ENCODE data around the gene OPCML. TPM values are rescaled to one million over a fixed set of nuclear protein-coding genes. Genes with fewer than 3 reads are reported as not detected.

Gene OPCML
- total RNA-seq, 1 experiment from 2014 or later: 0.21 TPM

DNA sequence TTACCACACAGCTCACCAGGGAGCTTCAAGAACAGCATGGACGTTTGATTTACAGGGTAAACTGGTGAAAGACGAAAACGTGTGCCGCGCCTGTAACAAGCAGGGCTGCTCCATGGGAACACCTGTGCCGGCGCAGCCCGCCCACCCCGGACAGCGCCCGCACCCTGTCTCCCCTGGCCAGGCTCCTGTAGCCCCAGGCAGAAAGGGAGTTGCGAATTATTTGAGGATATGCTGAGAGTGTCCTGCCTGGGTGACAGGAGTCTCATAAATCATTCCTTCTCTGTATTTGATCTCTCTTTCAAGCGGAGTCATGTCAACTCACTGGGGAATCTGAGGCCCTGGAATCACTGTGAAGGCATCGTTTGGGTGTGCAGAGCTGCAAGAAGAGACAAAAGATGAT, 804.3 kb downstream of the OPCML start:
- no peaks in the 10 kb centered on the region for H3K36me3 ChIP-seq (replicated peaks; ENCODE audit: control insufficient read depth, insufficient read depth, low read length)
- H3K27me3 ChIP-seq (ENCODE audit: control insufficient read depth, insufficient read depth, low read length): no peaks in the 10 kb centered on the region
- H3K4me3 ChIP-seq (ENCODE audit: insufficient read depth, low read depth, low read length): no peak overlapping the region
- DNase-seq: no peak

DNA sequence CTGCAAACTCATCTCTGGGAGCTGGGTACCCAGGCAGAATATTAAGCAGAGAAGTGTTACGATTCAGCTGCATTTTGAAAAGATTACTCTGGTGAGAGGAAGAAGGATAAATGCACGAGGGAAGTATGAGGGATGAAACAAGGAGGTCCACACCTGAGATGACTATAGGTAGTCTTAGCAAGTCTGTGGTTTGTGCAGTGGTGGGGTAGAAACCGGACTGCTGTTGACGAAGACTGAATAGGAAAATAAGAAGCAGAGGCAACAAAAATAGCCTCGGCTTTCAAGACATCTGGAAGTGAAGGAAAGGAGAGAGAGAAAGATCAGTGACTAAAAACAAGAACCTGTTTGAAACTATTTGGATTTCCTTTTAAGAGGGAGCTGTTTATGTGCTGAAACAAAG, 810.8 kb downstream of the OPCML start:
- DNase-seq: no peak
- no peaks in the 10 kb centered on the region; the same call in 1 of the 2 replicates for H3K36me3 ChIP-seq (replicated peaks; ENCODE audit: control insufficient read depth, insufficient read depth, low read length)
- no peaks in the 10 kb centered on the region for H3K27me3 ChIP-seq (ENCODE audit: control insufficient read depth, insufficient read depth, low read length)
- no peak overlapping the region for H3K4me3 ChIP-seq (ENCODE audit: insufficient read depth, low read depth, low read length)

DNA sequence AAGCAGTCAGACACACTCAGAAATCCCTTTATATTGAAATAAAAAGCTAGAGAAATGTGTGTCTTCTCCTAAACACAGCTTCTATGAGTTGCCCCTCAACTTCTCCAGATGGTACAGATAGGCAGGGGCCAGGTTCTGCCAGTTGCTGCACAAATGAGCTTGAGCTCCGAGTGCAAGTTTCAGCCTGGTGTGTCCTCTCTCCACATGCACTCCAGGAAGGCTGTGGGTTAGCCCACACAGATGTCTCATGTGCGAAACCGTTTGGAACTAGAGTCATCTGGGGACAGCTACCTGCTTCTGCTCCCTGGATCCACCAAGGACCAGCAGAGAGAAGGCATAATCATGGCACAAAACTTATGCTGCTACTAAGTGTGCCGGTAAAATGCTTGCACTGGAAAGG, 812.6 kb downstream of the OPCML start:
- no peak overlapping the region for H3K4me3 ChIP-seq (ENCODE audit: insufficient read depth, low read depth, low read length)
- H3K27me3 ChIP-seq (ENCODE audit: control insufficient read depth, insufficient read depth, low read length): no peaks in the 10 kb centered on the region
- DNase-seq: no peak
- H3K36me3 ChIP-seq (replicated peaks; ENCODE audit: control insufficient read depth, insufficient read depth, low read length): no peaks in the 10 kb centered on the region; the same call in 1 of the 2 replicates

DNA sequence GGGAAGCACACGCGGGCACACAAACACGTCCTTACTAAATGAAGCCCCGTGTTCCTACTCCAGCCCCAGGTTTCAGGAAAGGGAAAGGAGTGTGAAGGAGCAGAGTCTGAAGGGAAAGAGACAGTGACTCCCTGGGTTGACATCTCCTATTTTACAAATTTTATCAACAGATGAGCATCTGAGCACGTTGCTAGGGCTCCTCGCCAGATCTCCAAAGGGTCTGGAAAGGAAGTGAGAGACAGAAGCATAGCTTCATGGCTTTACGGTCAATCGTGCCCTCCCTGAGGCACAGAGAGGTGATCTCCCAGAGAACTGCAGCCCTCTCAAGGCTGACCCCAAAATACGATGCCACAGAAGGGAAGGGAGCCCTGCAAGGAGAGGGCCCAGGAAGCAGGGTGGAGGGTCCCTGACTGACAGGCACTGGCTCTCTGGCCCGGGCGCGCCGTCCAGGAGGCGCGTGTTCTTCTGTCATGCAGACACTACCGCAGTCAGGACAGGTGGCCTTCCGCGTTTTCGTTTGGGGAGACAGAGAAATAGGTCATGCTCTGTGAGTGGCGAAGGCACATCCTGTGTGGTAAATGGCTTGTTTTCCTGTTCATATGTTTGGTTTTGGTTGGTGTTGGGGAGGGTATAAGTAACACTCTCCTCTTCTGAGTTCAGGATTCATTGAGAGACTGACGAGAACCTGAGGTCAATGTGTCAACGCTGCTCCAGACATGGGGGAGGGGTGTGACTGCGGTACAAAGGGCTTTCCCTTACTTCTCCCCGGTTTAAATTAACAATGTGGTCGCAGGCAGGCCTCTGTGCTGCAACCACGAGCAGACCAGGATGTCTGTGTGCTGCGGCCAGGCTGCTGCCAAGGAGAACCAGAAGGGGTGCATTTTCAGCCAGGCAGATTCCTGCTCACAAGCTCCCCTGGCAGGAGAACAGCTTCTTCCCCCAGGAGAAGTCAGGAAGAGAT, 813.3 kb downstream of the OPCML start:
- DNase-seq: no peak
- no peaks in the 10 kb centered on the region for H3K27me3 ChIP-seq (ENCODE audit: control insufficient read depth, insufficient read depth, low read length)
- no peaks in the 10 kb centered on the region; the same call in 1 of the 2 replicates for H3K36me3 ChIP-seq (replicated peaks; ENCODE audit: control insufficient read depth, insufficient read depth, low read length)
- no peak overlapping the region for H3K4me3 ChIP-seq (ENCODE audit: insufficient read depth, low read depth, low read length)

DNA sequence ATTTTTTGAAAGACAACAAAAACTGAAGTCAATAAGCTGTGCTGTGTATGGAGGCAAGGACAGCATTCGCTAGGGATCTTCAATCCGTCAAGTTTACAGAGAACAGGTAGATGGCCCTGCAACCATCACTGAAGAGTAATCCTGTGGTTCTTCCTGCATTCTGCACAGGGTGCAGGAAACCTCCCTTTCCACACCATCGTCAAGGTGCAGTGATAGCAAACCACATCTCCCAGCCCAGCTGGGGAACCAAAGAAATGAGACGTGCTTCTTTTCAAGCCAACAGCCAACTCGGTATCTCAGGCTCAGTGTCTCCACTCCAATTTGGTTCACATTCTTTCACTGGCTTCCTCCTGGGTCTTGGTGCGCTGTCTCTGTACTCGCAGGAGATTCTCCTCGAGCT, 814.5 kb downstream of the OPCML start:
- Histone ChIP-seq H3K27me3 (ENCODE audit: control insufficient read depth, insufficient read depth, low read length) (no peaks in the 10 kb centered on the region), H3K4me3 (ENCODE audit: insufficient read depth, low read depth, low read length) (no peak overlapping the region), H3K36me3 (replicated peaks; ENCODE audit: control insufficient read depth, insufficient read depth, low read length) (no peaks in the 10 kb centered on the region; the same call in 1 of the 2 replicates)
- no peak for DNase-seq

DNA sequence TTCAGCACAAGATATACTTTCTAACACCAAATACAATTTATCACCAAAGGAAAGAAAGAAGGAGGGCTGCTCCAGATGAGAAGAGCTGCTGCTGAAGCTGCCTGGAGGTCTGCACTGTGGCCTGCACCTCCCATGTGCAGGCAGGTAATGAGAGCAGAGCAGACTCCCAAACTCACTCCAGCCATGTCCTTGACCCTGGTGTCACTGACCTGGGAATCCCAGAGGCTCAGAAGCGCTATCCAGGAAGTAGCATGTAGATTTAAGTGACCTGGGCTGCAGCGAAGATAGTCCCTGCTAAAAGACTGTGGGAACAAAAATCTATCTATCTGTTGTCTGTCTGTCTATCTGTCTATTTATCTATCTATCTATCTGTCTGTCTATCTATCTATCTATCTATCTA, 816.3 kb downstream of the OPCML start:
- Histone ChIP-seq H3K4me3 (ENCODE audit: insufficient read depth, low read depth, low read length) (no peak overlapping the region), H3K36me3 (replicated peaks; ENCODE audit: control insufficient read depth, insufficient read depth, low read length) (no peaks in the 10 kb centered on the region; the same call in 1 of the 2 replicates), H3K27me3 (ENCODE audit: control insufficient read depth, insufficient read depth, low read length) (no peaks in the 10 kb centered on the region)
- DNase-seq: no peak

DNA sequence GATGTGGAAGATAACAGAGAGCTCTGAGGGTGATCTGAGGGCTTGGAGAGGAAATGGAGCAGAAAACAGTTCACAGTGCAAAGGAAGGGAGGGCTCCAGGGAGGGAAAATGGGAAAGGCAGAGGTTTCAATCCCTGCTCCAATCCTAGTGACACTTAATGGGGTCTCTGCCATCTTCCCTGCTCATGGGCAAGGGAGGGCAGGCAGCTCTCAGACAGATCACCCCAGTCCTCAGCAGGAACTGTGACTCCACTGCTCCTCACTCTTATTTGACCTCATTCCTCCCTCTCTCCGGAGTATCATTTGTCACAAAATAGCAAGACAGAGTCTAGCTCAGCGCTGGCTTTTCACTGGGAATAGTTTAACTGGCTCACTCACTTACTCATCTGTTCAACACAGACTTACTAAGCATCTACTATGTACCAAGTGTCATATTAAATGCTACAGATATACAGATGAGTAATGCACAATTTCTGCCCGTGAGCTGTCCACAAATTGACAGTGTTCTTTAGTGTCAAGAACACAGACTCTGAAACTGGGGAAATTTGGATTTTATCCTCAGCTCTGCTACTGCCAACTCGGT, 817.4 kb downstream of the OPCML start:
- no peak overlapping the region for H3K4me3 ChIP-seq (ENCODE audit: insufficient read depth, low read depth, low read length)
- no peaks in the 10 kb centered on the region for H3K27me3 ChIP-seq (ENCODE audit: control insufficient read depth, insufficient read depth, low read length)
- no peak for DNase-seq
- H3K36me3 ChIP-seq (replicated peaks; ENCODE audit: control insufficient read depth, insufficient read depth, low read length): no peaks in the 10 kb centered on the region; the same call in 1 of the 2 replicates

DNA sequence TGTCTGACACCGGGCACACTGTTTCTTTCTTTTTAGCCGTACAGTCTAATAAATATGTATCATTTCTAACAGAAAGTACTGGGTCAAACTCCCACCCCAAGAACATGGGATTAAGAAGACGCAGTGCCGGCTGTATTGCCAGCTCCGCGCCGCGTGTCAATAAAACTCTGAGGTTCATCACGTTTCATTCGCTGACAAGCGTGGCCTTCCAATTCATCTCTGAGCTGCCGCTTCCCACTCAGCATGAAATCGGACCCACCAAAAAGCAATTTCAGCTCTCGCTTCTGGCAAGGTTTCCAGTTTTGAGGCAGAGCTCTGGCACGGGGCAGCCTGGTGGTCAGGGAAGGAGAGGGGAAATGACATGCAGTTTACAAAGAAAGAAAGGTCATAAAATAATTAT, 819.8 kb downstream of the OPCML start:
- no peak for DNase-seq
- H3K4me3 ChIP-seq (ENCODE audit: insufficient read depth, low read depth, low read length): no peak overlapping the region
- H3K27me3 ChIP-seq (ENCODE audit: control insufficient read depth, insufficient read depth, low read length): no peaks in the 10 kb centered on the region

DNA sequence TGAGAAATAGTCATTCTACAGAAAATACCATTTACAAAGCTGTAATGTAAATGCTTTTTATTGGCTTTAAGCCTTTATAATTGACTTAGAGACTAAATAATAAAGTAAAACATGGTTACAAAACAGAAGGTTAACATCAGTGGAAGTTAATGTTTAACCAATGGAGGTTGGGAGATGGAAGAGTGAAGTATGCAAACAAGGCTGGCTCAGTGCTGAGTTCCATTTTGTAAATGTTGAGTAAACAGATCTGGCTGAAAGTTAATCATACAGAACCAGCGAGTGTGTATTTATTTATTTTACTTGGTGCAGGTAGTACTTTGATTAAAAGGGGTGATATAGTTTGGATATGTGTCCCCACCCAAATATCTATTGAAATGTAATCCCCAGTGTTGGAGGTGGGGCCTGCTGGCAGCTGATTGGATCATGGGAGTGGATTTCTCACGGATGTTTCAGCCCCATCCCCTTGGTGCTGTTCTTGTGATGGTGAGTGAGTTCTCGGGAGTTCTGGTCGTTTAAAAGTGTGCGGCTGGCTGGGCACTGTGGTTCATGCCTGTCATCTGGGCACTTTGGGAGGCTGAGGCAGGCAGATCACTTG, 827.4 kb downstream of the OPCML start:
- DNase-seq: no peak
- H3K27me3 ChIP-seq (ENCODE audit: control insufficient read depth, insufficient read depth, low read length): no peaks in the 10 kb centered on the region
- no peak overlapping the region for H3K4me3 ChIP-seq (ENCODE audit: insufficient read depth, low read depth, low read length)
- H3K36me3 ChIP-seq (replicated peaks; ENCODE audit: control insufficient read depth, insufficient read depth, low read length): no peaks in the 10 kb centered on the region

More for the DNA sequence above, 819.8 kb downstream of the OPCML start:
- H3K36me3 ChIP-seq (replicated peaks; ENCODE audit: control insufficient read depth, insufficient read depth, low read length): no peaks in the 10 kb centered on the region

DNA sequence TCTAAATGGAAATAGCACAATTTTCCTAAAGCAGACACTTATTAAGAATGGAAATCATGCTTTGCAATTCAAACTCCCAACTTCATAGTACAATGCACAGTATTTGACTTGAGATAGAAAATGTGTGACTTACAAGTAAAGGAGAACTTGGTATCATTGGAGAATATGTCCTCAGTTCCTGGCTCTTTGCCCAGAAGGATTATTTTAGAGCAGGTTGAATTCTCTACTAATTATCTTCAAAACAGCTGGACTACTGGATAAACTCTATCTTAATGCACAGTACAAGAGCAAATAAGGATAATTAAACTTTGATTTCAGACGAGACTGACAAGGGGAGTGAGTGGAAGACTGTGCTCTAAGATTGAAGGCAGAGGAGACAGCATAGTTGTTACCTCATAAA, 839.4 kb downstream of the OPCML start:
- H3K4me3 ChIP-seq (ENCODE audit: insufficient read depth, low read depth, low read length): no peak overlapping the region
- no peak for DNase-seq
- H3K27me3 ChIP-seq (ENCODE audit: control insufficient read depth, insufficient read depth, low read length): no peaks in the 10 kb centered on the region
- H3K36me3 ChIP-seq (replicated peaks; ENCODE audit: control insufficient read depth, insufficient read depth, low read length): no peaks in the 10 kb centered on the region

DNA sequence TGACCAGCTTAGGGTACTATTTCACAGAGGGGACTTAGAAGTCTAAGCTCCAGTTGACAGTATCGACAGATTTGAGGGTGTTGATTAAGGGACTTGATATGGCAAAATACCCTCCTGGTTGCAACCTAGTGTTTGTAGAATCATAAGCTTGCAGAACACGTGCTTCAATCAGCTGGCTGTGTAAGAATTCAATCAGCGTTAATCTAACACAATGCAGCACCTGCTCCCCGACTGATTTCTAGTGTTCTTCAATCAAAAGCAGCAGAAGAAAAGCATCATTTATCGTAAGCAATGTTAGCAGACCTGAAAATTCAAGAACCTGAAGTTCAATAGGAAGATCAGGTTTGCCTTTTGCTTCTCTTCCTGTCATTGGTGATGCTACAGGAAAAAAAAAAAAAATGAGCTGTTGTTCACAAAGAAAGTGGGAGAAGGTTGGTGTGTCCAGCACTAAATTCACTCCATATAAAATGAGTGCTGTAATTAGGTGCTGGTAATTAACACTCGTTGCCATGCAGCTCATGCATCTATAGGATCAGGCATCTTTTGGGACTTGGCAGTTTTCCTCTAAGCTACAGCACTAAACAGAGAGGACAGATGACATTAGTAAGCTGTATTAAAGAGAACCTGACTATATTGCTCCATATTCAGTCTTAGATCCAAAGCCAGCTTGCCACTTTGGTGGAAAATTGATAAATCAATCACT, 840.3 kb downstream of the OPCML start:
- DNase-seq: no peak
- Histone ChIP-seq H3K36me3 (replicated peaks; ENCODE audit: control insufficient read depth, insufficient read depth, low read length) (no peaks in the 10 kb centered on the region), H3K27me3 (ENCODE audit: control insufficient read depth, insufficient read depth, low read length) (no peaks in the 10 kb centered on the region), H3K4me3 (ENCODE audit: insufficient read depth, low read depth, low read length) (no peak overlapping the region)

DNA sequence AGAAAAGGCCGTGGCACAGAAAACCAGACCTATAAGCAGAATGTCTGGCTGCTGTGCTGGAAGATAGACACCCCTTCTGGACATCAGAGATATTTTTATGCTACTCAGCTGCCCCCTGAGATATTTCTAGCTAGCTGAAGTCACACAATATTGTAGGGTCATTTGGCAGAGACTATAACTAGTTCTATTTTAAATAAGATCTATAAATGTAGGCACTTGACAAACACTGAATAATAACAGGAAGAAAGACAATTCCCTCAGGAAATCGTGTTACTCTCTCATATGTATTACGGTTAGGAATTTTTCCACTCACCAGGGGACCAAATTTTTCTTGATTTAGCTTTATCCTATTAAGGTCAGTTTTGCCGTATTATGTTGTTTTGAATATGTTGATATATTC, 845.4 kb downstream of the OPCML start:
- H3K36me3 ChIP-seq (replicated peaks; ENCODE audit: control insufficient read depth, insufficient read depth, low read length): no peaks in the 10 kb centered on the region
- no peak overlapping the region for H3K4me3 ChIP-seq (ENCODE audit: insufficient read depth, low read depth, low read length)
- no peak for DNase-seq
- H3K27me3 ChIP-seq (ENCODE audit: control insufficient read depth, insufficient read depth, low read length): no peaks in the 10 kb centered on the region

DNA sequence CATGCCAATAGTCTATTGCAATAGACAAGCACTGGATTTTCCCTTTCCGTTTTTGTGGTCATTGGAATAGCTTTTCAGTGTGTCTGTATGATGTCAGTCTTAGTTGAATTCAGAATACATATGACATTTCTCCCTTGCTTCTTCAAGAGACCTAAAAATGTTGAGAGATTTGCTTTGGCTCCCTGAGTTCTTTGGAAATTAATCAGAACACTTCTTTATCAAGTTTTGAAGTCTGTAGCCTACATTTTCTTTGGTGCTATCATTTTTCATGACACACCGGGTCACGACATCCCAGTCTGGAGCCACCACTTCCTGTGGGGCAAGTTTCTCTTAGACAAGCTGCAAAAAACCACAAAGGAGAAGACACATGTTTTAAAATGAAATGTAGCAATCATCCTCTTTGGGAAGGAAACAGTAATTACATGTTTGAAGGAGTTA, 847.1 kb downstream of the OPCML start:
- Histone ChIP-seq H3K36me3 (replicated peaks; ENCODE audit: control insufficient read depth, insufficient read depth, low read length) (no peaks in the 10 kb centered on the region), H3K27me3 (ENCODE audit: control insufficient read depth, insufficient read depth, low read length) (no peaks in the 10 kb centered on the region), H3K4me3 (ENCODE audit: insufficient read depth, low read depth, low read length) (no peak overlapping the region)
- no peak for DNase-seq

DNA sequence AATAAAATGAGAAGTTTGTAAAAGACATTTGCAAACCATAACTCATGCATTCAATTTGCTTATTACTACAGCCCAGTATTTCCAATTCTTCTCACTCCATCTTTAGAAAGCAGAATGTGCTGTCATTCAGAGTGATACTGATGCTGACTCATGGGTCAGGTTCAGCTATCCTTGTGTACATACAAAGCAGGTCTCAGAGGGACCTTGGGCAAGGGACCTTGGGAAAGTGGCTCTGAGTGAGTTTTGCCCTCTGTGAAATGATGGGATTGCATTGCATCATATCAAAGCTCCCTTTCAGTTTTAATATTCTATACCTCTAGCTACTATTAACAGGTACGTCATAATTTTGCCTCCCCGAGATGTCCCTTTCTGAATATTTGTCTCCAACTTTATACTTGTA, 848.7 kb downstream of the OPCML start:
- DNase-seq: no peak
- H3K27me3 ChIP-seq (ENCODE audit: control insufficient read depth, insufficient read depth, low read length): no peaks in the 10 kb centered on the region

More for the DNA sequence above, 848.7 kb downstream of the OPCML start:
- no peaks in the 10 kb centered on the region for H3K36me3 ChIP-seq (replicated peaks; ENCODE audit: control insufficient read depth, insufficient read depth, low read length)
- no peak overlapping the region for H3K4me3 ChIP-seq (ENCODE audit: insufficient read depth, low read depth, low read length)

All from H7 (cell line).